A549 (cell line): ENCODE data around the gene SERTAD2. TPM values are rescaled to one million over a fixed set of nuclear protein-coding genes. Genes with fewer than 3 reads are reported as not detected.

Experiments
- ATAC-seq, 2 experiments: fragments of 200-7000 bp in 1 of 2; fragments of >200 bp in 1 of 2; cut with Nextera tagmentation in 1 of 2; cut with Tn5 transposase in 1 of 2; 3 replicates each; pipeline versions ENCODE4 v1.8.0 to v1.9.1; 2018 to 2020; ENCODE audit warnings: mild to moderate bottlenecking in 1 of 2, moderate library complexity in 1 of 2
- CTCF ChIA-PET: fragments of 300-600 bp; sonication (Branson Sonifier 250); formaldehyde crosslinking; extraction: SDS; loops from one replicate; lab custom pipeline; 2021; ENCODE audit warnings: antibody characterized with exemption, inconsistent platforms; lab: Yijun Ruan, JAX
- POLR2A ChIA-PET: fragments of 350-600 bp; formaldehyde crosslinking; extraction: SDS; loops from one replicate; lab custom pipeline; 2021; ENCODE audit warnings: antibody characterized with exemption, inconsistent platforms; lab: Yijun Ruan, JAX
- DNase-seq, 2 experiments: peaks; one replicate each; pipeline versions ENCODE4 v3.0.0 to v3.0.0-alpha.2; 2011 to 2016; ENCODE audit warnings: low read depth in 1 of 2, low spot score in 1 of 2
- FAIRE-seq: peaks from 2 replicates; lab custom pipeline; 2011; peaks lifted over from hg19 to GRCh38; lab: Jason Lieb, UNC
- H3K27ac ChIP-seq, 2 experiments: fragments of >200 bp; sonication (Bioruptor Twin); formaldehyde crosslinking; 3 replicates each; pipeline ENCODE4 v1.5.1; 2016 to 2017
- H3K4me1 ChIP-seq: fragments of >200 bp; sonication (Bioruptor Twin); formaldehyde crosslinking; 3 replicates; pipeline ENCODE4 v1.6.1; 2016
- H3K4me2 ChIP-seq: fragments of >200 bp; sonication (Bioruptor Twin); formaldehyde crosslinking; 3 replicates; pipeline ENCODE4 v1.6.1; 2016
- H3K4me3 ChIP-seq: fragments of >200 bp; sonication (Bioruptor Twin); formaldehyde crosslinking; 3 replicates; pipeline ENCODE4 v1.5.1; 2016
- H3K9me3 ChIP-seq: fragments of >200 bp; sonication (Bioruptor Twin); formaldehyde crosslinking; 3 replicates; pipeline ENCODE4 v1.6.1; 2016
- ATOH8 ChIP-seq: fragments of 250-450 bp; sonication (Bioruptor Pico); IDR thresholded peaks from 2 replicates; pipeline ENCODE4 v1.5.0; 2020; ENCODE audit warnings: low read depth, mild to moderate bottlenecking, moderate library complexity
- BCL3 ChIP-seq: fragments of >200 bp; sonication (Bioruptor Twin); formaldehyde crosslinking; IDR thresholded peaks from 3 replicates; pipeline ENCODE4 v1.6.1; 2016
- BHLHE40 ChIP-seq: IDR thresholded peaks from 2 replicates; pipeline ENCODE4 v1.6.1; 2012; ENCODE audit warnings: low read depth, low read length, inconsistent platforms
- CBX8 ChIP-seq: fragments of 200-600 bp; sonication (generic); IDR thresholded peaks from 2 replicates; pipeline ENCODE4 v1.6.1; 2016
- CTCF ChIP-seq: fragments of >200 bp; sonication (Bioruptor Twin); formaldehyde crosslinking; IDR thresholded peaks from 3 replicates; pipeline ENCODE4 v1.5.1; 2016
- E2F6 ChIP-seq: IDR thresholded peaks from 2 replicates; pipeline ENCODE4 v1.6.1; 2012; ENCODE audit warnings: low read depth, borderline replicate concordance
- EHMT2 ChIP-seq: fragments of 200-600 bp; sonication (generic); IDR thresholded peaks from 2 replicates; pipeline ENCODE4 v1.6.1; 2016; ENCODE audit warnings: antibody characterized with exemption, low read depth, mild to moderate bottlenecking, moderate library complexity
- EP300 ChIP-seq, 2 experiments: fragments of >200 bp; sonication (Bioruptor Twin); formaldehyde crosslinking; IDR thresholded peaks; 2 replicates in 1 of 2; 3 replicates in 1 of 2; pipeline ENCODE4 v1.6.1; 2016 to 2017
- ESRRA ChIP-seq: fragments of 150-350 bp; IDR thresholded peaks from 2 replicates; pipeline ENCODE4 v1.6.1; 2014; ENCODE audit warnings: mild to moderate bottlenecking, low read length, borderline replicate concordance
- FOXS1 ChIP-seq: fragments of 250-450 bp; sonication (Bioruptor Pico); IDR thresholded peaks from 2 replicates; pipeline ENCODE4 v1.5.0; 2020; ENCODE audit warnings: mild to moderate bottlenecking, moderate library complexity
- HES2 ChIP-seq: fragments of >200 bp; sonication (Bioruptor Twin); formaldehyde crosslinking; IDR thresholded peaks from 2 replicates; pipeline ENCODE4 v1.6.1; 2016
- HOXB5 ChIP-seq: fragments of 250-450 bp; sonication (Bioruptor Pico); IDR thresholded peaks from 2 replicates; pipeline ENCODE4 v1.5.0; 2020; ENCODE audit warnings: mild to moderate bottlenecking, moderate library complexity
- JUN ChIP-seq, 2 experiments: fragments of >200 bp; sonication (Bioruptor Twin); formaldehyde crosslinking; IDR thresholded peaks; 2 replicates in 1 of 2; 3 replicates in 1 of 2; pipeline ENCODE4 v1.6.1; 2016 to 2017
- MAFK ChIP-seq: fragments of 450-650 bp; IDR thresholded peaks from 2 replicates; pipeline ENCODE4 v1.6.1; 2014; ENCODE audit not compliant: partially characterized antibody
- MAX ChIP-seq: IDR thresholded peaks from 2 replicates; pipeline ENCODE4 v1.6.1; 2012
- NR3C1 ChIP-seq: fragments of >200 bp; sonication (Bioruptor Twin); formaldehyde crosslinking; IDR thresholded peaks from 3 replicates; pipeline ENCODE4 v1.6.1; 2017
- PBX3 ChIP-seq: IDR thresholded peaks from 2 replicates; pipeline ENCODE4 v1.6.1; 2012
- PHF8 ChIP-seq: fragments of 200-600 bp; sonication (generic); IDR thresholded peaks from 2 replicates; pipeline ENCODE4 v1.6.1; 2016; ENCODE audit warnings: low read depth, mild to moderate bottlenecking, antibody characterized with exemption, moderate library complexity, borderline replicate concordance
- POLR2A ChIP-seq: IDR thresholded peaks from 2 replicates; pipeline ENCODE4 v1.6.1; 2012; ENCODE audit warnings: mild to moderate bottlenecking, low read length
- RAD21 ChIP-seq, 2 experiments: fragments of >200 bp in 1 of 2; sonication (Bioruptor Twin) in 1 of 2; formaldehyde crosslinking in 1 of 2; IDR thresholded peaks in 1 of 2; conservative IDR thresholded peaks in 1 of 2; 2 replicates in 1 of 2; 3 replicates in 1 of 2; pipeline ENCODE4 v1.6.1; 2012 to 2018; ENCODE audit warnings: inconsistent platforms in 1 of 2
- RARB ChIP-seq: fragments of 250-450 bp; sonication (Bioruptor Pico); IDR thresholded peaks from 2 replicates; pipeline ENCODE4 v1.8.0; 2021; ENCODE audit warnings: mild to moderate bottlenecking, moderate library complexity
- SMC3 ChIP-seq: fragments of >200 bp; sonication (Bioruptor Twin); formaldehyde crosslinking; IDR thresholded peaks from 3 replicates; pipeline ENCODE4 v1.6.1; 2018; ENCODE audit warnings: inconsistent platforms
- ZC3H11A ChIP-seq: fragments of 450-650 bp; IDR thresholded peaks from 2 replicates; pipeline ENCODE4 v1.6.1; 2014; ENCODE audit warnings: antibody characterized with exemption, mild to moderate bottlenecking
- WGBS: methylation state at CpG from one replicate; pipeline ENCODE4 v1.1.6; 2017; ENCODE audit errors: missing lambda C conversion rate; 5-methylcytosine and 5-hydroxymethylcytosine counted together
- polyA plus RNA-seq, 4 experiments: library from polyadenylated mRNA; depleted of rRNA in 3 of 4; stranded (reverse); fragments of >200 nt; fragmentation: RNase III in 1 of 4; extraction: RNeasy Plus Mini Kit Qiagen cat#74134 plus additional on column Dnase treatment in 1 of 4; gene quantifications; 2 replicates in 3 of 4; 3 replicates in 1 of 4; pipeline ENCODE4 v1.2.3, GENCODE V29; 2011 to 2017

SERTAD2 gene
- polyA plus RNA-seq, 2 of the 4 experiments (the other 2 are of a cell fraction), result 11.8 TPM

- peak; percentile 80 to 88 for DNase-seq
- TF ChIP-seq RAD21 (conservative IDR thresholded peaks at IDR 0.05 in 1 of 2, IDR thresholded peaks at IDR 0.05 in 1 of 2) (peak; percentile 6 to 65; a peak in 3 of 5 replicates), HES2 (no peak), POLR2A (peak; percentile 77; the same call in 1 of the 2 replicates), CBX8 (no peak), PHF8 (peak; percentile 87), ESRRA (no peak), FOXS1 (CRISPR knock-in tag) (no peak), MAX (peak; percentile 60; the same call in 1 of the 2 replicates), HOXB5 (CRISPR knock-in tag) (peak; percentile 45; the same call in 1 of the 2 replicates), PBX3 (no peak), ZC3H11A (no peak), EHMT2 (no peak), BHLHE40 (no peak), JUN (IDR thresholded peaks at IDR 0.05) (peak; percentile 53 to 87; a peak in 3 of 5 replicates), RARB (CRISPR knock-in tag) (no peak), CTCF (peak; percentile 92), SMC3 (peak; percentile 82), BCL3 (peak; percentile 94), MAFK (no peak), EP300 (IDR thresholded peaks at IDR 0.05) (no peak)
- TF ChIP-seq, all 56 proteins: peak for 9
- Histone ChIP-seq H3K9me3 (no peaks in the 10 kb centered on the region; the same call in 2 of the 3 replicates), H3K27ac (peak overlapping the region; percentile 85 to 97), H3K4me1 (0 out of 3 replicates have a peak, but pooled peaks cover 4% of the 10 kb centered on the region), H3K4me3 (peak overlapping the region; percentile 55), H3K4me2 (peak overlapping the region; percentile 94)
- CTCF ChIA-PET, result interaction anchor here (0.6 to 5.6 kb wide), 40 partner anchors 10 to 578 kb away, joined by 3 to 69 read pairs (median 4); partner anchors contain the start of gene SERTAD2
- ATAC-seq, result peak; percentile 90
- WGBS, result 26% methylated on average over 8 of the region's 74 CpGs
- no peak for FAIRE-seq
- POLR2A ChIA-PET, result interaction anchor here (0.7 to 3.3 kb wide), 12 partner anchors 9 to 257 kb away, joined by 3 to 28 read pairs (median 4); partner anchors contain the start of gene SERTAD2
These were observed 44.3 kb downstream of the SERTAD2 start for GRCh38 chr2:64609227-64609941.

- Histone ChIP-seq H3K4me3 (peak overlapping the region; percentile 55), H3K4me2 (peak overlapping the region; percentile 94), H3K4me1 (0 out of 3 replicates have a peak, but pooled peaks cover 4% of the 10 kb centered on the region), H3K9me3 (no peaks in the 10 kb centered on the region; the same call in 2 of the 3 replicates), H3K27ac (peak overlapping the region; percentile 85 to 97)
- ATAC-seq, result peak; percentile 69 to 73
- TF ChIP-seq MAX (peak; percentile 81), NR3C1 (no peak), ATOH8 (CRISPR knock-in tag) (0 out of 2 replicates have a peak, but pooled peaks have one; percentile 35), E2F6 (peak; percentile 86), POLR2A (no peak)
- no peak for FAIRE-seq
- no peak for DNase-seq
- CTCF ChIA-PET, result interaction anchor here (0.6 to 5.6 kb wide), 37 partner anchors 11 to 578 kb away, joined by 3 to 69 read pairs (median 4); partner anchors contain the start of gene SERTAD2
- WGBS, result 17% methylated on average over 13 of the region's 20 CpGs
- POLR2A ChIA-PET, result interaction anchor here (0.7 to 3.3 kb wide), 12 partner anchors 9 to 258 kb away, joined by 3 to 28 read pairs (median 4); partner anchors contain the start of gene SERTAD2
These were observed 44.9 kb downstream of the SERTAD2 start for GRCh38 chr2:64608867-64609226.
